ENCODE measurements around the gene JAKMIP2.

DNA sequence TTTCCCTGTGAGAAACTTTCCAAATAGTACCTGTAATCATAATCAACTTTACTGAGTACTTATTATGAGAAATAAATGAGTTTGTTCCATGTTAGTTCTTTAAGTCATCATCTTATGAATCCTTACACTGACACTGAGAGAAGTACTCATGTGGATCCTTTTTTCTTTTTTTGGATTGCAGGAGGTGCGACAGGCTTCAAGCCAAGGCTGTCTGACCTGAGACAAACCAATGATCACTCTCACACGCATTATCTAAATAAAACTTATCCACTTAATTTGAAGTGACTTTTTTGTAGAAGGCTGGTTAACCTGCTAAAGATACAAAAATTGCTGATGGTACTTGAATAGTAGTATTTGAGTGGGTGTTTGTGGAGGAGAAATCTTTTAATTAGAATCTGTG lies 39.5 kb downstream of the JAKMIP2 start:
- no peak for TF ChIP-seq CTCF (conservative IDR thresholded peaks at IDR 0.05 in 1 of 2, IDR thresholded peaks at IDR 0.05 in 1 of 2; ENCODE audit: extremely low read depth in 1 of 2, insufficient read depth in 1 of 2, low read depth in 1 of 2, low read length in 2 of 2)
- no peak for TF ChIP-seq EZH2 (IDR thresholded peaks at IDR 0.05; ENCODE audit: borderline replicate concordance, low read length)

All from mammary epithelial cell (primary cell).